ENCODE data around the gene SLCO3A1.

- no peak for TF ChIP-seq POLR2A (IDR thresholded peaks at IDR 0.05)
- no peak for TF ChIP-seq CTCF (IDR thresholded peaks at IDR 0.05)
Measured at GRCh38 chr15:91983729-91984340, 130.3 kb downstream of the SLCO3A1 start.
